OCI-LY7 (cell line): ENCODE data around the gene GATA5. TPM values are rescaled to one million over a fixed set of nuclear protein-coding genes. Genes with fewer than 3 reads are reported as not detected.

Source experiments
- BruUV-seq: library from RNA; stranded (reverse); fragments of 400-500 nt; replicated peaks from 2 replicates; lab custom pipeline; 2021; lab: Mats Ljungman, UMichigan
- CTCF ChIA-PET: fragments of 300-600 bp; sonication (Branson Sonifier 250); formaldehyde crosslinking; loops from one replicate; lab custom pipeline; 2022; ENCODE audit warnings: antibody characterized with exemption; ENCODE audit not compliant: unreplicated experiment; lab: Charles Lee
- POLR2A ChIA-PET: fragments of 300-600 bp; sonication (Branson Sonifier 250); formaldehyde crosslinking; loops from one replicate; lab custom pipeline; 2022; ENCODE audit warnings: antibody characterized with exemption; lab: Charles Lee
- DNase-seq: peaks from one replicate; pipeline ENCODE4 v3.0.0-alpha.2; 2015; ENCODE audit warnings: low spot score
- H2AFZ ChIP-seq: fragments of 200-600 bp; sonication (generic), shearing (Covaris generic); 2 replicates; pipeline ENCODE4 v1.6.1; 2014; ENCODE audit warnings: mild to moderate bottlenecking, antibody characterized with exemption, low read length, moderate library complexity
- H3K27ac ChIP-seq: fragments of 200-600 bp; sonication (generic); 2 replicates; pipeline ENCODE4 v1.5.1; 2014; ENCODE audit warnings: mixed run types, low read depth, mild to moderate bottlenecking, moderate library complexity, low read length, inconsistent platforms; ENCODE audit not compliant: poor library complexity, severe bottlenecking
- H3K36me3 ChIP-seq: fragments of 200-600 bp; sonication (generic); 2 replicates; pipeline ENCODE4 v1.6.1; 2014; ENCODE audit warnings: mild to moderate bottlenecking, antibody characterized with exemption, low read length, moderate library complexity, mixed read lengths; ENCODE audit not compliant: insufficient read depth
- H3K4me1 ChIP-seq: fragments of 200-600 bp; sonication (generic); 2 replicates; pipeline ENCODE4 v1.5.1; 2014; ENCODE audit warnings: mild to moderate bottlenecking, low read length; ENCODE audit not compliant: insufficient read depth, poor library complexity, severe bottlenecking
- H3K4me2 ChIP-seq: fragments of 200-600 bp; sonication (generic); 2 replicates; pipeline ENCODE4 v1.6.1; 2014; ENCODE audit warnings: mild to moderate bottlenecking, low read length
- H3K4me3 ChIP-seq: fragments of 200-600 bp; sonication (generic); 2 replicates; pipeline ENCODE4 v1.5.1; 2014; ENCODE audit warnings: mild to moderate bottlenecking, low read depth, low read length; ENCODE audit not compliant: poor library complexity, severe bottlenecking
- H3K79me2 ChIP-seq: fragments of 200-600 bp; sonication (generic); 2 replicates; pipeline ENCODE4 v1.6.1; 2016; ENCODE audit warnings: low read depth, mild to moderate bottlenecking, low read length, moderate library complexity, mixed read lengths; ENCODE audit not compliant: insufficient read depth
- H3K9me2 ChIP-seq: fragments of 200-600 bp; sonication (generic); 2 replicates; pipeline ENCODE4 v1.6.1; 2016; ENCODE audit warnings: mild to moderate bottlenecking, low read length, mixed read lengths; ENCODE audit not compliant: insufficient read depth
- H3K9me3 ChIP-seq: fragments of 200-600 bp; sonication (generic); 2 replicates; pipeline ENCODE4 v1.6.1; 2014; ENCODE audit warnings: mild to moderate bottlenecking, mixed run types, low read length, mixed read lengths
- H4K20me1 ChIP-seq: fragments of 200-600 bp; sonication (generic); 2 replicates; pipeline ENCODE4 v1.6.1; 2014; ENCODE audit warnings: mild to moderate bottlenecking, antibody characterized with exemption, low read length, moderate library complexity, mixed read lengths; ENCODE audit not compliant: insufficient read depth
- CTCF ChIP-seq: fragments of 200-600 bp; sonication (generic); conservative IDR thresholded peaks from 2 replicates; pipeline ENCODE4 v1.5.1; 2014; ENCODE audit warnings: mild to moderate bottlenecking, antibody characterized with exemption, low read length, moderate library complexity, mixed read lengths
- EZH2phosphoT487 ChIP-seq: fragments of 200-600 bp; sonication (generic); IDR thresholded peaks from 2 replicates; pipeline ENCODE4 v1.6.1; 2018; ENCODE audit warnings: low read depth, borderline replicate concordance, mild to moderate bottlenecking, mixed run types, antibody characterized with exemption, low read length, moderate library complexity, mixed read lengths
- intact Hi-C: fragments of 100-400 bp; cut with micrococcal nuclease; formaldehyde crosslinking; loops from one replicate; pipeline ENCODE4 v1.10.0; 2022; ENCODE audit not compliant: unreplicated experiment
- total RNA-seq, 2 experiments: library from RNA; depleted of rRNA in 1 of 2; stranded (reverse); fragments of >200 nt in 1 of 2; shearing (Covaris generic) in 1 of 2; gene quantifications; 2 replicates each; pipeline ENCODE4 v1.2.3, GENCODE V29; 2014 to 2022

The GATA5 gene
- total RNA-seq, 2 experiments from 2014 or later = not detected

GRCh38 chr20:62458275-62459251 is 17.2 kb downstream of the GATA5 start:
- no peak for DNase-seq
- BruUV-seq = no TSS peak
- ChIA-PET CTCF (no interaction called here), POLR2A (no interaction called here)
- H3K9me2 ChIP-seq = no peaks in the 10 kb centered on the region
- no peak overlapping the region for H3K27ac ChIP-seq
- no peaks in the 10 kb centered on the region for H3K36me3 ChIP-seq
- H3K4me2 ChIP-seq = no peak overlapping the region
- no peaks in the 10 kb centered on the region for H3K9me3 ChIP-seq
- H2AFZ ChIP-seq = no peak overlapping the region
- no peaks in the 10 kb centered on the region for H3K4me1 ChIP-seq
- no peaks in the 10 kb centered on the region for H4K20me1 ChIP-seq
- intact Hi-C loops = no loop called here
- H3K79me2 ChIP-seq = no peaks in the 10 kb centered on the region
- no peak overlapping the region for H3K4me3 ChIP-seq
- no peak for TF ChIP-seq EZH2phosphoT487
- no peak for TF ChIP-seq CTCF

- no peak overlapping the region for H3K4me2 ChIP-seq
- ChIA-PET POLR2A (no interaction called here), CTCF (no interaction called here)
- no peak for DNase-seq
- H3K9me3 ChIP-seq = no peaks in the 10 kb centered on the region
- no peaks in the 10 kb centered on the region for H4K20me1 ChIP-seq
- H3K36me3 ChIP-seq = no peaks in the 10 kb centered on the region
- H2AFZ ChIP-seq = no peak overlapping the region
- H3K9me2 ChIP-seq = no peaks in the 10 kb centered on the region
- intact Hi-C loops = no loop called here
- H3K4me3 ChIP-seq = no peak overlapping the region
- H3K4me1 ChIP-seq = no peaks in the 10 kb centered on the region
- H3K27ac ChIP-seq = no peak overlapping the region
- TF ChIP-seq EZH2phosphoT487 = no peak
- TF ChIP-seq CTCF = no peak
- BruUV-seq = no TSS peak
- no peaks in the 10 kb centered on the region for H3K79me2 ChIP-seq
Observed at GRCh38 chr20:62457831-62458230, 18.0 kb downstream of the GATA5 start.

DNA sequence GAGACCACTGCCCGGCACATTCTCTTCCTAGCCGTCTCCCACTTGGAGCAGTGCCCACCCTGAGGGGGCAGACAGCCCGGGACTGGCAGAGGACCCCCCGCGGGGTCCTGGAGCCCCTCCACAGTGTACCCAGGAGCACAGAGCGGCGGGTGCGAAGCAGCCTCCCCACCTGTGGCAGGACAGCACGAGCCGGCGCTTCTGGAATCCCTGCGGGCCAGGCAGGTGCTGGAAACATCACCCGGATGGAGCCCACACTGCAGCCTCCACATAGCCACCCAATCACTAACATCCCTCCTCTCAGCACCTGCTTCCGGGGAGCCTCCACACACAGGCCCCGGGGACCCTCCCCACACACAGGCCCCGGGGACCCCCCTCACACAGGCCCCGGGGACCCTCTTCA is 18.7 kb downstream of the GATA5 start:
- intact Hi-C loops = no loop called here
- Histone ChIP-seq H3K27ac (no peak overlapping the region), H3K4me2 (no peak overlapping the region), H3K79me2 (no peaks in the 10 kb centered on the region), H3K9me2 (no peaks in the 10 kb centered on the region), H4K20me1 (no peaks in the 10 kb centered on the region), H2AFZ (no peak overlapping the region), H3K9me3 (no peaks in the 10 kb centered on the region), H3K4me1 (no peaks in the 10 kb centered on the region), H3K4me3 (no peak overlapping the region), H3K36me3 (no peaks in the 10 kb centered on the region)
- ChIA-PET POLR2A (no interaction called here), CTCF (no interaction called here)
- TF ChIP-seq CTCF = no peak
- DNase-seq = no peak
- no TSS peak for BruUV-seq
